DMS 273 (cell line): ENCODE data around the gene UBL4A.

Experiments used
- DNase-seq: peaks from one replicate; lab custom pipeline; 2025; ENCODE audit not compliant: unreplicated experiment; lab: John Stamatoyannopoulos, UW

Gene UBL4A

GRCh38 chrX:154483325-154483724 lies 3.1 kb downstream of the UBL4A start:
- no peak for DNase-seq

- no peak for DNase-seq
Measured at GRCh38 chrX:154482786-154483185, 3.6 kb downstream of the UBL4A start.

- no peak for DNase-seq
Measured at GRCh38 chrX:154481911-154482601, 4.4 kb downstream of the UBL4A start.

- DNase-seq, result no peak
Measured at GRCh38 chrX:154481195-154481594, 5.2 kb downstream of the UBL4A start.

GRCh38 chrX:154478728-154479622 lies 7.4 kb downstream of the UBL4A start, which contains the start of gene LAGE3:
LAGE3 (minus strand) TSS chrX:154479281; CDS start chrX:154478915, 366 bp downstream.
- peak; percentile 93 for DNase-seq

GRCh38 chrX:154477891-154478477 lies 8.4 kb downstream of the UBL4A start:
- DNase-seq, result no peak

- DNase-seq, result no peak
Measured at GRCh38 chrX:154476821-154477220, 9.6 kb downstream of the UBL4A start.

- DNase-seq, result no peak
Measured at GRCh38 chrX:154473683-154474082, 12.7 kb downstream of the UBL4A start.

GRCh38 chrX:154472685-154473632 lies 13.5 kb downstream of the UBL4A start:
- DNase-seq, result no peak

- no peak for DNase-seq
Measured at GRCh38 chrX:154471839-154472684, 14.4 kb downstream of the UBL4A start.

GRCh38 chrX:154470914-154471568 lies 15.4 kb downstream of the UBL4A start:
- DNase-seq, result no peak

GRCh38 chrX:154470434-154470833 lies 16.0 kb downstream of the UBL4A start:
- DNase-seq, result no peak

- DNase-seq, result no peak
Measured at GRCh38 chrX:154469880-154470279, 16.5 kb downstream of the UBL4A start.

GRCh38 chrX:154469114-154469513 lies 17.3 kb downstream of the UBL4A start:
- DNase-seq, result no peak

- DNase-seq, result no peak
Measured at GRCh38 chrX:154468217-154468616, 18.2 kb downstream of the UBL4A start.

- no peak for DNase-seq
Measured at GRCh38 chrX:154467556-154467955, 18.9 kb downstream of the UBL4A start.

- no peak for DNase-seq
Measured at GRCh38 chrX:154466907-154467306, 19.5 kb downstream of the UBL4A start.

GRCh38 chrX:154466036-154466435 lies 20.4 kb downstream of the UBL4A start:
- DNase-seq, result no peak

GRCh38 chrX:154465601-154466000 lies 20.8 kb downstream of the UBL4A start:
- DNase-seq, result no peak
